Erythroblast (primary cell): ENCODE results near the gene MCF2L2.

Experiments used
- GATA1 ChIP-seq: IDR thresholded peaks from 2 replicates; pipeline ENCODE4 v1.6.1; 2011; ENCODE audit warnings: low read depth, mild to moderate bottlenecking, control low read depth, low read length, moderate library complexity
- POLR2A ChIP-seq: IDR thresholded peaks from 2 replicates; pipeline ENCODE4 v1.6.1; 2011; ENCODE audit warnings: mild to moderate bottlenecking, low read length

- TF ChIP-seq POLR2A (no peak), GATA1 (no peak)
Measured at GRCh38 chr3:183290216-183290615, 138.2 kb downstream of the MCF2L2 start.
